ENCODE measurements around the gene AMD1. TPM values are rescaled to one million over a fixed set of nuclear protein-coding genes. Genes with fewer than 3 reads are reported as not detected.
"Not testable (repeated sequence)": the region's sequence is repeated elsewhere in the genome, so short reads cannot be mapped to it uniquely, and the experiment has no call there.

AMD1 gene
- total RNA-seq, 2 donors from 2014 or later, result 38.6 to 62.4 TPM

GRCh38 chr6:110902091-110902490 lies 27.5 kb downstream of the AMD1 start:
- ATAC-seq (no peak), DNase-seq (no peak)
- intact Hi-C loops (cut with DNase I), result no loop called here

GRCh38 chr6:110906273-110906672 lies 31.7 kb downstream of the AMD1 start:
- intact Hi-C loops (cut with DNase I); ATAC-seq; DNase-seq: not testable (repeated sequence)

GRCh38 chr6:110930781-110931180 lies 56.2 kb downstream of the AMD1 start:
- no peak for DNase-seq
- no peak for ATAC-seq
- intact Hi-C loops (cut with DNase I), result no loop called here

- DNase-seq (no peak), ATAC-seq (no peak)
- intact Hi-C loops (cut with DNase I), result no loop called here
Observed at GRCh38 chr6:110933912-110934311, 59.3 kb downstream of the AMD1 start.

GRCh38 chr6:110934381-110934898 lies 59.9 kb downstream of the AMD1 start:
- intact Hi-C loops (cut with DNase I), result no loop called here
- ATAC-seq, result no peak
- no peak for DNase-seq

DNA sequence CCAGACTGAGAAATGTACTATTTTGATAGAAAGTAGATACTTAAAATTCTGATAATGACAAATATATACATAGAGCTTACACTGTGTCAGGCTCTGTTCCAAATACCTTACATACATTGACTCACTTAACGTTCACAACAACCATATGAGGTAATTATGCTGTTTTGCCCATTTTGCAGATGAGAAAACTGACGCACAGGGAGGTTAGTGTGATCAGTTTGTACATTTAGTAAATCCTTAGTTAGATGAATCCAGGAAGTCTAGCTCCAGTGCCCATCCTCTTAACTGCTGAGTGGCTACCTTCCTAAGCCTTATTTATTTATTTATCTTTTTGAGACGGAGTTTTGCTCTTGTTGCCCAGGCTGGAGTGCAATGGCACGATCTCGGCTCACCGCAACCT lies 60.6 kb downstream of the AMD1 start:
- DNase-seq (no peak), ATAC-seq (no peak)

DNA sequence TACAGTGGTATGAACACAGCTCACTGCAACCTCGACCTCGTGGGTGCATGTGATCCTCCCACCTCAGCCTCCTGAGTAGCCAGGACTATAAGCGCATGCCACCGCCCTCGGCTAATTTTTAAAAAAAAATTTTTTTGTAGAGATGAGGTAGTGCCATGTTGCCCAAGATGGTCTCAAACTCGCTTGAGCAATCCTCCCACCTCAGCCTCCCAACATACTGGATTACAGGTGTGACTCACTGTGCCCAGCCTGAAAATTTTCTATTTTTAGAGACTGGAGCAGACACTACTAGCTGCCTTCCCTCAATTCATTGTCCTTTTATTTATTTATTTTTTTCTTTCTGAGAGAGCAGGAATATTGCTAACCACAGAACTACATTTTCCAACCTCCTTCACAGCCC lies 63.6 kb downstream of the AMD1 start:
- intact Hi-C loops (cut with DNase I), result no loop called here
- ATAC-seq, result no peak
- DNase-seq, result no peak

More for the DNA sequence above, 60.6 kb downstream of the AMD1 start:
- intact Hi-C loops (cut with DNase I), result no loop called here

DNA sequence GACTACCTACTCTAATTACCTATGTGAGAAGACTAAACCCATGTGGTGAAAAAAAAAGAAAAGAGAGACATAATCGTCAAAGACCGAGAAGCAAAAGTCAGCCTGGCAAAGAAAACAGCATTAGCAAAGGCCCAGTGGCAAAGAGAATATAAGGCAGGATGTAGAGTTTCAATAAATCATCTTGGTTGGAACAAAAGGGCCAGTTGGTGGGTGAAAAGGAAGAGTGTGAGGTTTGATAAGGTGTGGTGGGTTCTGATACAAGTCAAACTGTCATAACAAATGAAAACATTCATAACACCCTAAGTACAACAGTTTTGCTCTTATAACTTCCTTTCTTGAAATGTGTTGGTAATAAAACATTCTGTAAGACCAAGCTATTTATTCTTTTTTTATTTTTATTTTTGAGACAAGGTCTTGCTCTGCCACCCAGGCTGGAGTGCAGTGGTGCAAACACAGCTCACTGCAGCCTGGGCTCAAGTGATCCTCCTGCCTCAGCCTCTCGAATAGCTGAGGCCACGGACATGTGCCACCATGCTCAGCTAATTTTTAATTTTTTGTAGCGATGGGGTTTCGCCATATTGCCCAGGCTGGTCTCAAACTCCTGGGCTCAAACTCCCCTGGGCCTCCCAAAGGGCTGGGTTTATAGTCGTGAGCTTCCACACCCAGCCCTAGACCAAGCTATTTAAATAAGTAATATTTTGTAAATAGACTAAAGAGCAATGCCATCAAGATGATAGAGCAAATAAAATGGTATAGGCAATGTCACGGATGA lies 65.0 kb downstream of the AMD1 start:
- ATAC-seq (no peak), DNase-seq (no peak)
- intact Hi-C loops (cut with DNase I), result no loop called here

- DNase-seq (no peak), ATAC-seq (peak in 1 of 2 donors; percentile 97)
- intact Hi-C loops (cut with DNase I), result loop anchor here in 1 of 2 donors (5.0 kb wide), 2 partner anchors 257 to 417 kb away; no protein-coding TSS in a partner anchor
Observed at GRCh38 chr6:110944681-110945151, 70.1 kb downstream of the AMD1 start.

Other genes starting within 250 kb of the AMD1 start
- gene CDK19, start 59.3 kb upstream of the AMD1 start, total RNA-seq, result 1 to 10 TPM; 7.4 to 9.6 TPM
- gene GTF3C6, start 83.9 kb downstream of the AMD1 start, total RNA-seq, result 10 to 100 TPM; 80.5 to 86.5 TPM
- 10 to 100 TPM; 24.2 to 29.1 TPM for gene RPF2, start 107.3 kb downstream of the AMD1 start, total RNA-seq
- 1 to 10 TPM; 4.8 to 9.5 TPM for gene SLC16A10, start 212.7 kb downstream of the AMD1 start, total RNA-seq

Data from left cardiac atrium (tissue), 4 donors.